SH-SY5Y (cell line): ENCODE data around the gene NAGPA.

Source experiments
- GATA2 ChIP-seq: IDR thresholded peaks from 2 replicates; pipeline ENCODE4 v1.6.1; 2011; ENCODE audit warnings: mild to moderate bottlenecking, low read depth, low read length
- GATA3 ChIP-seq: IDR thresholded peaks from 2 replicates; pipeline ENCODE4 v1.6.1; 2011; ENCODE audit warnings: low read depth, mild to moderate bottlenecking, low read length, moderate library complexity

Gene NAGPA

DNA sequence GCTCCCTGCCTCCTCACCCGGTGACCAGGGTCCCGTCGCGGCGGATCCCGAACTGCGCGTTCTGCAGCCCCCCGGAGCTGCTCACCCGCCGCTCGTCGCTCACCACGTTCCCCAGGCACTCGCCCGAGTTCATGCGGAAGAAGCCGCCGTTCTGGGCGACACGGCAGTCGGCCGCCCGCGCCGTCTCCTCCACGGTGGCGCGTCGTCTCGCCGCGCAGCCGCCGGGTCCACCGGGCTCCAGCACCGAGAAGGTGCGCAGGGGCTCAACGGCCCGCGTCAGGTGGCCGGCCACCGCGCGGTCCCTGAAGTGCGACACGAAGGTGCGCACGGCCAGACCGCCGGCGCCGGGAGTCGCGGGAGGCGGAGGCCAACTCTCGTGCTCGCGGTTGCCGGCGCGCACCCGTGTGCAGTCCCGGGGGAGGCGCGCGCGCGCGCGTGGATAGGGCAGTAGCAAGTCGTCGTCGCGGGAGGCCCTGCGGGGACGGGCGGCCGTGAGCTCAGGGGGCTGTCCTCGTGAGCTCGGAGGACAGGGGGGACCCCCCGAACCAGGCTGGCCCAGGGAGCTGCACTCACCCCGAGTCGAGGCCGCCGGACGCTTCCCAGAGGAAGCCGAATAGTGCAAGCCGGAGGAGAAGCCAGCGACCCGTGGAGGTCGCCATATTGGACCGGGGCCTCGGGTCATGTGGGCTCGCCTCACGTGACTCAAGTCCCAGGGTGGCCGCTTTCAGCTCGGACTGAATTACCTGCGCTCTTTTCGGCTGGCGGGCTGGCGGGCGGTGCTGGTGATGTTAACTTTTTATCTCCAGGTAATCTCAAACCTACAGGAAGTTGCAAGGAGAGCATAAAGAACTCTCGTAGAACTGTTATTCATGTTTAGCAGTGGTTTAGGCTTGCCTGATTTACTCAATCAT is at the start of gene NAGPA:
Gene NAGPA (minus strand): TSS at position 680 of the 911 bp plus-strand sequence. CDS start 21 bp downstream, at position 659.
- TF ChIP-seq GATA2 (no peak), GATA3 (no peak)

DNA sequence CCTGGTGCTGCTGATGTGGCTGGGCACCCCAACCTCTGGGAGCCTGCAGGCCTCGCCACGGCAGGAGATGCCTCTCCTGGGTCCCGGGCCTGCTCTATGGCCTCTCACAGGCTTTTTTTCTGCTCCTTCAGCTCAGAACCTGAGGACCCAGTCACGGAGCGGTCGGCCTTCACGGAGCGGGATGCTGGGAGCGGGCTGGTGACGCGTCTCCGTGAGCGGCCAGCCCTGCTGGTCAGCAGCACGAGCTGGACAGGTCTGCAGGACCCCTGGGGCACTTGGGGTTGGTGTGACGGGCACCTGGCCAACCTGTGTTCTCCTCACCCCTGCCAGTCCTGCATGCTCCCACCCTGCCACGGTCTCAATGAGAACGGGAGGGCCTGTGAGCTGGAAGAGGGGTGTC is 44.9 kb upstream of the NAGPA start:
- TF ChIP-seq GATA2: no peak
- TF ChIP-seq GATA3: no peak

GRCh38 chr16:5077304-5077703 is 43.6 kb upstream of the NAGPA start:
- TF ChIP-seq GATA2: no peak
- TF ChIP-seq GATA3: no peak

DNA sequence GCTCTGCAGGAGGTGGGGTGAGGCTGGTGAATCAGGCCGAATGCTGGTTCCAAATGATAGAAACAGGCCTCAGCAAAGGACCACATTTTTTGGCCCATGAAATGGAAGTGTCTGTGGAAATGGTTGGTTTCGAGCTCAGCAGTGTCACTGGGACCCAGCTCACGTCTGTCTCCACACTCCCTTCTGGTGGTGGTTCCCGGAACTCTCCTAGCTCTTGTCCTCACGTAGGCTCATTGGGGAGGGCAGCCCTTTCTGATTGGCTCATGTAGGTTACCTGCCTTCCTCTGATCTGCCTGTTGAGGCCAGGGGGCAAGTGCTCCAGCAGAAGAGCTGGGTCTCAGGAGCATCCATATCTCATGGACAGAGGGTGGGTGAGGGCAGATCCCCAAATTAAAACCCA is 41.9 kb upstream of the NAGPA start:
- TF ChIP-seq GATA3 (no peak), GATA2 (no peak)

GRCh38 chr16:5073279-5073629 is 39.5 kb upstream of the NAGPA start:
- no peak for TF ChIP-seq GATA2
- no peak for TF ChIP-seq GATA3

DNA sequence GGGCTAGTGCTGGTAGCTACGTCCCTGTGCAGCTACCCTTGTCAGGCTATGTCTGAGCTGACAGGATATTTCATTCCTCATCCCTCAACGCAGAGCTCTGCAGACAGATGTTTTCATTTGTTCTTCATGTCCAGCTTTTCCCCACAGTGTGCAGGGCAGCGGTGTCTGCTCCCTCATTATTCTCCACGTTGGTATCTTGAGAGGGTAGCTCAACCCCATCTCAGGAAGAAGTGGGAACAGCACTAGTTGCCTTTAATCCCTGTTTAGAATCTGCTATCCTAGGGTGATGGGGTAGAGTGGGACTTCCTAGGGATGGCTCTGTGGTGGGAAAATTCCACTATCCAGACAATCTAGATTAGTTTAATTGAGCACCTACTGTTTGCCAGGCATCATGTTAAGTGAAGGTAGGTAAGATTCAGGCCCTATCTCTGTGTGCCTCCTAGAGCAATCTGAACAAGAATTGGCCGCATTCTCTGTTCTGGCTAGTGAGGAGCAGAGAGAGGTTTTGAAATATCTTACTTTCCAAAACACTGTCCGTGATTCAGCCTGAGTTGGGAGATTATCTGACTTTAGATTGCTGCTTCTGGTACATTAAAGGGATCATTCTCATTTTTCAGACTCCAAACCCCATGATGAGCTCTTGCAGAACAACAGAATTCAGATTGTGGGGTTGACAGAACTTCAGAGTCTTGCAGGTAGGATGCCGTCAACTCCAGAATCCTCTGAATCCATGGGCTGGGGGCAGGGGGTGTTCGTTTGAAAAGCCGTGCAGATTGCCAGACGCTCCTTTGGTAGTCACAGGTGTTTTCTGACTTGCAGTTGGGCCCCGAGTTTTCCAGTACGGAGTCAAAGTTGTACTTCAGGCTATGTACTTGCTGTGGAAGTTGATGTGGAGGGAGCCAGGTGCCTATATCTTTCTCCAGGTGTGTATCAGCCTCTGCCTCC is 38.9 kb upstream of the NAGPA start:
- no peak for TF ChIP-seq GATA2
- no peak for TF ChIP-seq GATA3

- TF ChIP-seq GATA3 (no peak), GATA2 (no peak)
Observed at GRCh38 chr16:5071681-5072333, 38.1 kb upstream of the NAGPA start, which contains the start of gene ALG1. ALG1 (plus strand) TSS chr16:5071843; CDS start chr16:5071850, 7 bp downstream.

- TF ChIP-seq GATA2 (no peak), GATA3 (no peak)
Observed at GRCh38 chr16:5071341-5071680, 37.6 kb upstream of the NAGPA start.

DNA sequence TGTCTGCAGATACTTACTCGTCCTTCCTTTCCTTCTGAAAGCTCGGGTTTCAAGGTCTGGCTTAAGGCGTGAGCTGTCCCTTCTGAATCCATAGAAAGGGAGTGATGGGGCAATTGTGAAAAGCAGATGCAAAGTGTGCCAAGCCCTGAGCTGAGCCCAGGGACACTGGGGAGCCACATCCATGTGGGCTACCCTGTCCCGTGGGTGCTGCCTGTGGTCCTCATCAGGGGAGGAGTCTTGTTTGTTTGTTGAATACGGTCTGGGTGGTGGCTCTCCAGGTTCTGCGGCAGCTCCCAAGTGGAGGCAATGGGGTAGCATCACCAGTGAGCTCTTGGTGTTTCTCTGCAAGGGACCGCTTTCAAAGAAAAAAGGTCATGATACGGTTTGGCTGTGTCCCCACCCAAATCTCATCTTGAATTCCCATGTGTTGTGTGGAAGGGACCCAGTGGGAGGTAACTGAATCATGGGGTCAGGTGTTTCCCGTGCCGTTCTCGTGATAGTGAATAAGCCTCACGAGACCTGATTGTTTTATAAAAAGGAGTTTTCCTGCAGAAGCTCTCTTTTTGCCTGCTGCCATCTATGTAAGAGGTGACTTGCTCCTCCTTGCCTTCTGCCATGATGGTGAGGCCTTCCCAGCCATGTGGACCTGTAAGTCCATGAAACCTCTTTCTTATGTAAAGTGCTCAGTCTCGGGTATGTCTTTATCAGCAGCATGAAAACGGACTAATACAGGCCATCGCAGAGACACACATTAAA is 36.9 kb upstream of the NAGPA start:
- TF ChIP-seq GATA2 (no peak), GATA3 (no peak)

DNA sequence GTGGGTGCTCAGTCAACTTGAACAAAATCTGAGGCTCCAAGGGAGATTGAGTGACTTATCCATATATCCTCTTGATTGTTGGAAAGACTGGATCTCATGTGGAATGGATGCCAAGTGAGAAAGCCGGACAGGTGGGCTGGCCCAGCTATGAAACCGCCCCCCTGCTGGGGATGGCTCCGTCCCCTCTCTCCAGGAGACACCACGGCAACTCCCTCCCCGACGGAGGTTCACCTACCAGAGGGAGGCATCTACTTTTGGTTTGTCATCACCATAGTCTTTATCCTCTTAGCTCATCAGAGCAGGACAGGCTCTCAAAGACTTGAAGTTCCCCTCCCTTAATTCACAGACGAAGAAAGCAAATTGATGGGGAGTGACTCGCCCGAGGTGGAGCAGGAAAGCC is 36.1 kb upstream of the NAGPA start:
- TF ChIP-seq GATA3 (no peak), GATA2 (no peak)

DNA sequence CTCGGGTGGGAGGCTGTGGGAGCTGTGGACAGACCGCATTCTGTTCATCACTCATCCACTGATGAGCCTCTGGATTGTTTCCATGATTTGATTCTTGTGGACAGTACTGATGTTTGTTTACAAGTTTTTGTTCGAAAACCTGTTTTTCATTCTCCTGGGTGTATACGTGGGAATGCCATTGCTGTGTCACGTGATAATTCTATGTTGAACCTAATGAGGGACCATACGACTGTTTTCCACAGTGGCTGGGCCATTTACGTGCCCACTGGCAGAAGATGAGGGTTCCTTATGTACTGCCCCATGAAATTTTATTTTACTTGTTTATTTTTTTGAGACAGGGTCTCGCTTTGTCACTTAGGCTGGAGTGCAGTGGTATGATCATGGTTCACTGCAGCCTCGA is 35.3 kb upstream of the NAGPA start:
- TF ChIP-seq GATA2 (no peak), GATA3 (no peak)

DNA sequence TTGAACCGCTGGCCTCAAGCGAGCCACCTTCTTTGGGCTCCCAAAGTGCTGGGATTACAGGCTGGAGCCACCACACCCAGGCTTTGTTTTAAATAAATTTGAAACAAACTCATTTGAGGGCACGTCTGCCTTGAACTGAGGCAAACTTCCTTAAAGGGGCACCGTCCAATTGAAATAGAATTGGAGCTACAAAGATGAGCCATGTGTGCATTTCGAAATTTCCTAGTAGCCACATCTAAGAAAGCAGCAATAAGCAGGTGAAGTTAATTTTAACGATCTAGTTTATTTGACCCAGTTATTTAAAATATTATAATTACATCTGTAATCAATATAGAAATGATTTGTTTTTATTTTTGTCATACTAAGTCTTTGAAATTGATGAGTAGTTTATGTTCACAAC is 32.8 kb upstream of the NAGPA start:
- TF ChIP-seq GATA2: no peak
- TF ChIP-seq GATA3: no peak

DNA sequence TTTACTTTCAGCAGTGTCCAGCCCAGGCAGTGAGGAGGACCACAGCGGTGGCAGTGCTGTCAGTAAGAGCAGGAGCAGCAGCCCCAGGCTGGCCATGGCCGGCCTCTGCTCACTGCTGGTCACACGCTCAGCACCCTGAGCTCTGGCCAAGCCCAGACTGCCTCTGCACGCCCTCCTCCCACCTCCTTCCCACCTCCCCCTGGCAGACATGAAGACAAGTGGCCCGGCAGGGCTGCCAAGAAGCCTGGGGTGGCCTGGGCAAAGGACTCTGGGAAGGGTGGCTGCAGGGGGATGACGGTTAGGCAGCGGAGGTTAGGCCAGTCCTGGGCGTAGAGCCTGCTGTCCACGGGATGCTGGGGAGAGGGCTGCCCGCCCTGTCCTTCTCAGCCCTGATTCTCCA is 32.1 kb upstream of the NAGPA start, which contains the start of gene C16orf89:
Gene C16orf89 (minus strand): TSS at position 144 of the 400 bp plus-strand sequence. CDS start 48 bp downstream, at position 96.
- TF ChIP-seq GATA3 (no peak), GATA2 (no peak)
